Tibial nerve (tissue), 4 donors: ENCODE data around the gene FCHSD2.

Experiments used
- EP300 ChIP-seq, 2 donors: sonication (generic); formaldehyde crosslinking; IDR thresholded peaks; one replicate each; pipeline ENCODE4 v1.6.1; 2017; ENCODE audit warnings: antibody characterized with exemption in 2 of 2, mild to moderate bottlenecking in 1 of 2
- POLR2A ChIP-seq, 2 donors: fragments of 450-650 bp; IDR thresholded peaks; one replicate each; pipeline ENCODE4 v1.6.1; 2017; ENCODE audit warnings: antibody characterized with exemption in 2 of 2, mild to moderate bottlenecking in 2 of 2, moderate library complexity in 2 of 2
- TF ChIP-seq, protein P1 (sequence below), 5 experiments: fragments of 200-600 bp in 3 of 5; fragments of 450-650 bp in 2 of 5; sonication (generic) in 3 of 5; IDR thresholded peaks; one replicate each; pipeline ENCODE4 v1.5.1; 2016 to 2019; ENCODE audit warnings: antibody characterized with exemption in 5 of 5, mild to moderate bottlenecking in 3 of 5, moderate library complexity in 2 of 5

- TF ChIP-seq, protein P1, sequence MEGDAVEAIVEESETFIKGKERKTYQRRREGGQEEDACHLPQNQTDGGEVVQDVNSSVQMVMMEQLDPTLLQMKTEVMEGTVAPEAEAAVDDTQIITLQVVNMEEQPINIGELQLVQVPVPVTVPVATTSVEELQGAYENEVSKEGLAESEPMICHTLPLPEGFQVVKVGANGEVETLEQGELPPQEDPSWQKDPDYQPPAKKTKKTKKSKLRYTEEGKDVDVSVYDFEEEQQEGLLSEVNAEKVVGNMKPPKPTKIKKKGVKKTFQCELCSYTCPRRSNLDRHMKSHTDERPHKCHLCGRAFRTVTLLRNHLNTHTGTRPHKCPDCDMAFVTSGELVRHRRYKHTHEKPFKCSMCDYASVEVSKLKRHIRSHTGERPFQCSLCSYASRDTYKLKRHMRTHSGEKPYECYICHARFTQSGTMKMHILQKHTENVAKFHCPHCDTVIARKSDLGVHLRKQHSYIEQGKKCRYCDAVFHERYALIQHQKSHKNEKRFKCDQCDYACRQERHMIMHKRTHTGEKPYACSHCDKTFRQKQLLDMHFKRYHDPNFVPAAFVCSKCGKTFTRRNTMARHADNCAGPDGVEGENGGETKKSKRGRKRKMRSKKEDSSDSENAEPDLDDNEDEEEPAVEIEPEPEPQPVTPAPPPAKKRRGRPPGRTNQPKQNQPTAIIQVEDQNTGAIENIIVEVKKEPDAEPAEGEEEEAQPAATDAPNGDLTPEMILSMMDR (IDR thresholded peaks at IDR 0.05): no peak
- TF ChIP-seq POLR2A (IDR thresholded peaks at IDR 0.05): no peak
- TF ChIP-seq EP300 (IDR thresholded peaks at IDR 0.05): no peak
Observed at GRCh38 chr11:73012121-73012863, 129.8 kb downstream of the FCHSD2 start.
